Measurements from ENCODE around the gene VEPH1. TPM values are rescaled to one million over a fixed set of nuclear protein-coding genes. Genes with fewer than 3 reads are reported as not detected.

Gene VEPH1
- total RNA-seq, 4 donors from 2014 or later = 0.48 to 11.7 (median 3.2) TPM

DNA sequence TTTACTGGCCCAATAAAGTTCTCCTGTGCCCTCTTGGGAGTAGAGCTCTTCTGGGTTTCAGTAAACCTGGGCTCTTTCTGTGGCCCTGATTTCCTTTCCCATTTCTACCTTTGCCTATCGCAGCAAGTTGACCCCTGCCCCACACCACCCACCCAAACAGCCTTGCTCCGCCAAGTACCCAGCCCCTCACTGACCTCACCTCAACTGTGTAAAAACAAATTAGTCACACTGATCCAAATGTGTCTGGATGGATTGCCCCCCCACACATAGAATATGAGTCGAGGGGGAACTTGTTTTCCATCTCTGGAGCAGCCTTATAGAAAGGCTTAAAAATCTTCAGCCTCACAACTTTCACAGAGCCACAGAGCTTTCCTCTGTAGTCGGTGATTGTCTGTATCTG is 28.6 kb upstream of the VEPH1 start:
- TF ChIP-seq CTCF (IDR thresholded peaks at IDR 0.05) = no peak
- DNase-seq (ENCODE audit: low spot score) (no peak), ATAC-seq (ENCODE audit: low FRiP score) (no peak)

DNA sequence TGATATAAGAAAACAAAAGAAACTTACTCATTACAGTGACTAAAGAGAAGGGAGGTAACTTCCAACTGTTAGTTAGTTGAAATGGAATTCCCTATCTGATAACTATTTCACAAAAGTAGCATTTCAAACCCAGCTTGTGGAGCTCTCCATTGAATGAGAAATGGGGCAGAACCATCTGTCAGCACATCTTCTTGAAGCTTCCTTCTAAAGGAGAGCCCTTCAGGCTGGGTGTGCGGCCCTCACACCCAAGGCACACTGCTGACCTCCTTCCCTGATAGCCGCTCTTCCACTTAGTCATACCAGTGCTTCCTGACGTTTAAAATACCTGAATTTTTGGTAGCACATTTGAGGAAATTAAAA is 28.1 kb upstream of the VEPH1 start:
- DNase-seq (ENCODE audit: low spot score) = no peak
- ATAC-seq (ENCODE audit: low FRiP score) = no peak
- TF ChIP-seq CTCF (IDR thresholded peaks at IDR 0.05) = no peak

DNA sequence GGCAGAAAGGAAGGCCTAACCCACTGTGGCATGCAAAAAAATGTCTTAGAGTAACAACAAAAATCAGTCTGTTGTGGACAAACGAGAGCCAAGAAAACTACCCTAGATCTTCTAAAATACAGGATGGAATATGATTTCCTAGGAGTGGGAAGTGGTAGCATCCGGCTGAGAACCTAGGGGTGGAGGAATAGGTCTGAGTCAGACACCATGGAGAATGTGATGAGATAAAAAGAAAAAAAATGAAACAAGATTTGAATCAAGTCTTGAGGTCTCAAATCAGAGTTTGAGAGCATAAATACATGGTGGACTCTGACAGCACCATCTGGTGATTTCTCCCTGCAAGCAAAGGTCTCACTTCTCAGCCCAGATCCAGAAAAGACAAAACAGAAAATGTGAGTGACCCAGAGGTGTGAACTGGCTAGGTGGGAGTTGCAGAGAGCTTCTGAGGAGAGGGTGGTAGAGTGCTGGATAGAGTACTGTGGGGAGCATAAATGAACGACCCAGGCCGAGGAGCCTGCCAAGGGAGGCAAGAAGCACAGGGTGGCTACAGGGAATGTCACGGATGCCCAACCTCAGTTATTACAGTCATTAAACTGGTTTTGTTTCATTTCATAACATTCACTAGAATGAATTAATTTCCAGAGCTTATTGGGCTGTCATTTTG is 27.6 kb upstream of the VEPH1 start:
- ATAC-seq (ENCODE audit: low FRiP score) = no peak
- no peak for DNase-seq (ENCODE audit: low spot score)
- no peak for TF ChIP-seq CTCF (IDR thresholded peaks at IDR 0.05)

GRCh38 chr3:157529751-157530150 is 26.5 kb upstream of the VEPH1 start:
- ATAC-seq (ENCODE audit: low FRiP score) = no peak
- TF ChIP-seq CTCF (IDR thresholded peaks at IDR 0.05) = no peak
- DNase-seq (ENCODE audit: low spot score) = no peak

- TF ChIP-seq CTCF (IDR thresholded peaks at IDR 0.05) = no peak
- DNase-seq (ENCODE audit: low spot score) = no peak
- no peak for ATAC-seq (ENCODE audit: low FRiP score)
Observed at GRCh38 chr3:157529085-157529484, 25.9 kb upstream of the VEPH1 start.

- no peak for TF ChIP-seq CTCF (IDR thresholded peaks at IDR 0.05)
- no peak for DNase-seq (ENCODE audit: low spot score)
- ATAC-seq (ENCODE audit: low FRiP score) = no peak
Observed at GRCh38 chr3:157527131-157527881, 24.1 kb upstream of the VEPH1 start.

- DNase-seq (ENCODE audit: low spot score) (no peak), ATAC-seq (ENCODE audit: low FRiP score) (no peak)
- no peak for TF ChIP-seq CTCF (IDR thresholded peaks at IDR 0.05)
Observed at GRCh38 chr3:157526036-157526435, 22.8 kb upstream of the VEPH1 start.

All from omental fat pad (tissue), 4 donors.